DOHH2 (cell line): Measurements from ENCODE around the gene SLC9A7.

ENCODE experiments used
- H3F3A ChIP-seq: fragments of 200-600 bp; sonication (generic), shearing (Covaris generic); 2 replicates; pipeline ENCODE4 v1.6.0; 2016; ENCODE audit warnings: antibody characterized with exemption, mild to moderate bottlenecking; ENCODE audit not compliant: control insufficient read depth, insufficient read depth
- H3K27ac ChIP-seq: fragments of 200-600 bp; sonication (generic); 2 replicates; pipeline ENCODE4 v1.5.1; 2014; ENCODE audit warnings: low read depth, mild to moderate bottlenecking, low read length, moderate library complexity
- H3K27me3 ChIP-seq: fragments of 200-600 bp; sonication (generic); 2 replicates; pipeline ENCODE4 v1.6.1; 2014; ENCODE audit warnings: mild to moderate bottlenecking, low read length, mixed read lengths; ENCODE audit not compliant: control insufficient read depth
- H3K36me3 ChIP-seq: fragments of 200-600 bp; sonication (generic); 2 replicates; pipeline ENCODE4 v1.6.1; 2014; ENCODE audit warnings: mild to moderate bottlenecking, low read length, moderate library complexity, mixed read lengths; ENCODE audit not compliant: control insufficient read depth
- H3K4me1 ChIP-seq: fragments of 200-600 bp; sonication (generic); 2 replicates; pipeline ENCODE4 v1.6.1; 2014; ENCODE audit warnings: mild to moderate bottlenecking, low read length, mixed read lengths; ENCODE audit not compliant: control insufficient read depth
- H3K4me2 ChIP-seq: fragments of 200-600 bp; sonication (generic); 2 replicates; pipeline ENCODE4 v1.6.0; 2014; ENCODE audit warnings: mild to moderate bottlenecking, low read length, moderate library complexity
- H3K4me3 ChIP-seq: fragments of 200-600 bp; sonication (generic); 2 replicates; pipeline ENCODE4 v1.5.1; 2014; ENCODE audit warnings: mild to moderate bottlenecking, low read length, mixed read lengths
- H3K79me2 ChIP-seq: fragments of 200-600 bp; sonication (generic); 2 replicates; pipeline ENCODE4 v1.6.1; 2014; ENCODE audit warnings: mild to moderate bottlenecking, low read length, mixed read lengths; ENCODE audit not compliant: control insufficient read depth
- H3K9me2 ChIP-seq: fragments of 200-600 bp; sonication (generic); replicated peaks from 2 replicates; pipeline ENCODE4 v1.6.1; 2014; ENCODE audit warnings: mild to moderate bottlenecking, low read length, mixed read lengths; ENCODE audit not compliant: control insufficient read depth
- H3K9me3 ChIP-seq: fragments of 200-600 bp; sonication (generic); 2 replicates; pipeline ENCODE4 v1.6.1; 2014; ENCODE audit warnings: antibody characterized with exemption, low read length, mixed read lengths; ENCODE audit not compliant: control insufficient read depth, insufficient read depth
- H4K20me1 ChIP-seq: fragments of 200-600 bp; sonication (generic); 2 replicates; pipeline ENCODE4 v1.6.0; 2014; ENCODE audit warnings: low read depth, mild to moderate bottlenecking, antibody characterized with exemption, low read length, moderate library complexity; ENCODE audit not compliant: control insufficient read depth, insufficient read depth
- CTCF ChIP-seq: fragments of 200-600 bp; sonication (generic); IDR thresholded peaks from one replicate; pipeline ENCODE4 v1.5.1; 2014; ENCODE audit warnings: antibody characterized with exemption, mild to moderate bottlenecking, low read depth, low read length; ENCODE audit not compliant: poor library complexity, severe bottlenecking
- EZH2phosphoT487 ChIP-seq: fragments of 200-600 bp; sonication (generic); IDR thresholded peaks from 2 replicates; pipeline ENCODE4 v1.6.1; 2017; ENCODE audit warnings: borderline replicate concordance, mild to moderate bottlenecking, antibody characterized with exemption, low read length, moderate library complexity, mixed read lengths

The SLC9A7 gene

DNA sequence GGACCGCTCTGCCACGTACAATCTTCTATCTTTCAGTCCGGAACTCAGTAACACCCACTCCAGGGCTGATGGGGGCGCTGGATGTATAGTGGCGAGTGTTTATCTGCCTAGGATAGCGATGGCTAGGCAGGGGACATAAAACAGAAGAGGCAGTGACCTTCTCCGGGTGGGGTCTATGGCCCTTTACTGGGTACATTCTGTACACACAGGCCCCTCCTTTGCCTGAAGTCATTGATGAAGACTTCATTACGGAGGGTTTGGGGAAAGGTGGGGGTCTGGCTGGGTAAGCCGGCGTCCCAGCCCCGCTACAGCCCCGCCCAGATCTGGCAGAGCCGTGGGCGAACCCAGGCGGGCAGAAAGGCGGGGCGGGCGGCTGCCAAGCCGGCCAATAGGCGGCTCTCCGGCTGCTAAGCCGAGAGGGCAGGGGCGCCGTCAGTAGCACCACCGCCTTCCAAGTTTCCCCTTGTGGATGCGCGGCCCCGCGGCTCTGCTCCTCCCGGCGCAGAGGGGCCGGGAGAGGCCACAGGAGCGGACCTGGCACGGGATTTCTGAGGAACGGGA lies 185.5 kb downstream of the SLC9A7 start, which contains the start of gene CHST7:
TSS of gene CHST7 (plus strand) at position 435 of the 561 bp plus-strand sequence. CDS start 167 bp downstream, outside the sequence.
- no peaks in the 10 kb centered on the region for H3K79me2 ChIP-seq
- no peak within 1 kb of the TSS for H3K27ac ChIP-seq
- no peaks in the 10 kb centered on the region for H4K20me1 ChIP-seq
- H3K9me2 ChIP-seq = no peaks in the 10 kb centered on the region
- no peaks in the 10 kb centered on the region for H3K36me3 ChIP-seq
- H3F3A ChIP-seq = peaks cover 7% of the 10 kb centered on the region; the same call in 1 of the 2 replicates
- peaks cover 34% of the 10 kb centered on the region for H3K27me3 ChIP-seq
- TF ChIP-seq EZH2phosphoT487 (no peak), CTCF (peak; percentile 20)
- peak within 1 kb of the TSS; percentile 69 for H3K4me3 ChIP-seq
- H3K9me3 ChIP-seq = no peaks in the 10 kb centered on the region
- H3K4me2 ChIP-seq = peak within 1 kb of the TSS; percentile 75
- peaks cover 50% of the 10 kb centered on the region for H3K4me1 ChIP-seq

DNA sequence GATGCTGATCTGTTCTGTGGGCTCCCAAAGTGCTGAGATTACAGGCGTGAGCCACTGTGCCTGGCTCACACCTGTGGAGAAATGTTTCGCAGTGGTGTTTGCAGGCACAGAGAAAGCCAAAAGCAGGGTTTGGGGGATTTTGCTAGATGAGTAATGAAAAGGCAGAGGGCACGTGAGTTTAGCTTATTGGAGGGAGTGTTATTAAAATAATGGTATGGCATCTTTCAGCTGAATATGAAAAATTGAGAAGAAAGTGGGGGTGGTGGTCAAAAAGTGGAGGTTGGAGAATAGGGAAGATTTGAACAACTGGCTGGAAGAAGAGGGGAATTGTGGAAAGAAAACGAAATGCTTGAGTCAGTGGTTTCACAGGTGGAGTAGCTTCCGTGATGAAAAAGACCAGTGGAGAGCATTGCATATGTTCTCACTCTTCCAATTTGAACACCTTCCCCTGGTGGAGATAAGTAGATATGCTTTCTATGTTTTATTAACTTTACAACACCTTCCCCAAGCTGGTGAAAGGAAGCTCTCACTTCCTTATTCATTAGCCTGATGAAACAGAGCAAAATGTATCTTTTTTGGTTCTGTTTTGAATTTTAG lies 186.5 kb downstream of the SLC9A7 start:
- TF ChIP-seq EZH2phosphoT487 = no peak
- peak; percentile 15 for TF ChIP-seq CTCF
- no peaks in the 10 kb centered on the region for H3K9me2 ChIP-seq
- no peaks in the 10 kb centered on the region for H3K9me3 ChIP-seq
- H3K4me3 ChIP-seq = peak overlapping the region; percentile 69; the same call in 1 of the 2 replicates
- no peaks in the 10 kb centered on the region for H4K20me1 ChIP-seq
- H3K27me3 ChIP-seq = peaks cover 34% of the 10 kb centered on the region
- H3K4me2 ChIP-seq = peak overlapping the region; percentile 75
- H3K79me2 ChIP-seq = no peaks in the 10 kb centered on the region
- H3K4me1 ChIP-seq = peaks cover 50% of the 10 kb centered on the region
- H3F3A ChIP-seq = peaks cover 7% of the 10 kb centered on the region; the same call in 1 of the 2 replicates
- H3K36me3 ChIP-seq = no peaks in the 10 kb centered on the region
- no peak overlapping the region for H3K27ac ChIP-seq

GRCh38 chrX:46571423-46572339 lies 187.2 kb downstream of the SLC9A7 start:
- no peaks in the 10 kb centered on the region for H3K79me2 ChIP-seq
- H3K27ac ChIP-seq = no peak overlapping the region
- peaks cover 7% of the 10 kb centered on the region; the same call in 1 of the 2 replicates for H3F3A ChIP-seq
- H3K36me3 ChIP-seq = no peaks in the 10 kb centered on the region
- TF ChIP-seq CTCF (no peak), EZH2phosphoT487 (no peak)
- H3K9me2 ChIP-seq = no peaks in the 10 kb centered on the region
- H3K27me3 ChIP-seq = peaks cover 34% of the 10 kb centered on the region
- H4K20me1 ChIP-seq = no peaks in the 10 kb centered on the region
- peaks cover 49% of the 10 kb centered on the region for H3K4me1 ChIP-seq
- no peak overlapping the region for H3K4me3 ChIP-seq
- H3K9me3 ChIP-seq = no peaks in the 10 kb centered on the region
- no peak overlapping the region for H3K4me2 ChIP-seq
